Thoracic aorta (tissue), 2 donors: ENCODE measurements around the gene COL18A1. TPM values are rescaled to one million over a fixed set of nuclear protein-coding genes. Genes with fewer than 3 reads are reported as not detected.
A peak's percentile ranks its signal among the peaks of the same experiment; 100 is the strongest.

Experiments used
- ATAC-seq: fragments of 150-250 bp; one replicate; pipeline ENCODE4 v1.8.0; 2017; ENCODE audit warnings: low read depth; ENCODE audit not compliant: insufficient number of reproducible peaks, low FRiP score
- DNase-seq: peaks from one replicate; pipeline ENCODE4 v3.0.0-alpha.2; 2020; ENCODE audit warnings: low spot score
- H3K27ac ChIP-seq, 2 donors: fragments of 200-600 bp; sonication (generic); 1 replicate in 1 of 2; 2 replicates in 1 of 2; pipeline ENCODE4 v1.5.1; 2016; ENCODE audit warnings: mild to moderate bottlenecking in 2 of 2, moderate library complexity in 2 of 2
- H3K27me3 ChIP-seq: fragments of 200-600 bp; sonication (generic); replicated peaks from 2 replicates; pipeline ENCODE4 v1.6.0; 2016; ENCODE audit warnings: mild to moderate bottlenecking; ENCODE audit not compliant: insufficient read depth
- H3K36me3 ChIP-seq: fragments of 200-600 bp; sonication (generic); one replicate; pipeline ENCODE4 v1.5.1; 2016
- H3K4me1 ChIP-seq, 2 donors: fragments of 200-600 bp; sonication (generic); 1 replicate in 1 of 2; 2 replicates in 1 of 2; pipeline versions ENCODE4 v1.5.1 to v1.6.0; 2016; ENCODE audit warnings: low read depth in 2 of 2, mild to moderate bottlenecking in 1 of 2; ENCODE audit not compliant: control insufficient read depth in 1 of 2
- H3K4me3 ChIP-seq: fragments of 200-600 bp; sonication (generic); 2 replicates; pipeline ENCODE4 v1.5.1; 2016; ENCODE audit warnings: mild to moderate bottlenecking
- H3K9me3 ChIP-seq: fragments of 200-600 bp; sonication (generic); 2 replicates; pipeline ENCODE4 v1.5.1; 2016
- CTCF ChIP-seq: fragments of 200-600 bp; sonication (generic); IDR thresholded peaks from one replicate; pipeline ENCODE4 v1.5.1; 2019; ENCODE audit warnings: antibody characterized with exemption
- total RNA-seq, 2 donors: library from RNA; depleted of rRNA; stranded (reverse); fragments of >200 nt; gene quantifications; one replicate each; pipeline versions ENCODE4 v1.1.0 to v1.2.3, GENCODE V29; 2016

COL18A1 gene
- total RNA-seq, 2 donors from 2014 or later: 507 to 811 TPM

- Histone ChIP-seq H3K4me3 (peak overlapping the region; percentile 74), H3K9me3 (no peaks in the 10 kb centered on the region), H3K4me1 (peaks cover 11 to 34% of the 10 kb centered on the region in 2 donors), H3K27ac (peak overlapping the region; percentile 91 to 93), H3K27me3 (no peaks in the 10 kb centered on the region), H3K36me3 (no peaks in the 10 kb centered on the region)
- no peak for TF ChIP-seq CTCF
- ATAC-seq (no peak), DNase-seq (no peak)
Measured at GRCh38 chr21:45438391-45439145, 33.6 kb downstream of the COL18A1 start.

GRCh38 chr21:45439161-45439872, 34.4 kb downstream of the COL18A1 start:
- peaks cover 11 to 26% of the 10 kb centered on the region in 2 donors for H3K4me1 ChIP-seq
- no peaks in the 10 kb centered on the region for H3K36me3 ChIP-seq
- peak; percentile 62 for ATAC-seq
- DNase-seq: peak; percentile 43
- peak overlapping the region; percentile 91 to 93 for H3K27ac ChIP-seq
- peak overlapping the region; percentile 74 for H3K4me3 ChIP-seq
- H3K27me3 ChIP-seq: no peaks in the 10 kb centered on the region
- no peaks in the 10 kb centered on the region for H3K9me3 ChIP-seq
- TF ChIP-seq CTCF: peak; percentile 99

GRCh38 chr21:45439901-45440461, 35.0 kb downstream of the COL18A1 start:
- Histone ChIP-seq H3K9me3 (no peaks in the 10 kb centered on the region), H3K4me1 (peaks cover 11 to 24% of the 10 kb centered on the region in 2 donors), H3K27ac (peak overlapping the region; percentile 91 to 93), H3K4me3 (peak overlapping the region; percentile 74), H3K36me3 (no peaks in the 10 kb centered on the region), H3K27me3 (no peaks in the 10 kb centered on the region)
- DNase-seq (no peak), ATAC-seq (no peak)
- TF ChIP-seq CTCF: no peak

GRCh38 chr21:45440736-45441350, 35.9 kb downstream of the COL18A1 start:
- H3K36me3 ChIP-seq: no peaks in the 10 kb centered on the region
- no peaks in the 10 kb centered on the region for H3K9me3 ChIP-seq
- ATAC-seq: no peak
- no peaks in the 10 kb centered on the region for H3K27me3 ChIP-seq
- no peak overlapping the region for H3K4me3 ChIP-seq
- H3K27ac ChIP-seq: no peak overlapping the region
- no peak for DNase-seq
- H3K4me1 ChIP-seq: peaks cover 11 to 24% of the 10 kb centered on the region in 2 donors
- TF ChIP-seq CTCF: no peak
